22Rv1 (cell line): Measurements from ENCODE around the gene KDM5A.

ENCODE experiments used
- H3K27ac ChIP-seq: fragments of 450-650 bp; 2 replicates; pipeline ENCODE4 v1.5.1; 2017
- ZFX ChIP-seq: fragments of 450-650 bp; IDR thresholded peaks from 2 replicates; pipeline ENCODE4 v1.6.1; 2017; ENCODE audit warnings: antibody characterized with exemption, borderline replicate concordance
- TF ChIP-seq, protein P1 (sequence below): fragments of 450-650 bp; IDR thresholded peaks from 2 replicates; pipeline ENCODE4 v1.5.1; 2017; ENCODE audit warnings: mild to moderate bottlenecking

The KDM5A gene

DNA sequence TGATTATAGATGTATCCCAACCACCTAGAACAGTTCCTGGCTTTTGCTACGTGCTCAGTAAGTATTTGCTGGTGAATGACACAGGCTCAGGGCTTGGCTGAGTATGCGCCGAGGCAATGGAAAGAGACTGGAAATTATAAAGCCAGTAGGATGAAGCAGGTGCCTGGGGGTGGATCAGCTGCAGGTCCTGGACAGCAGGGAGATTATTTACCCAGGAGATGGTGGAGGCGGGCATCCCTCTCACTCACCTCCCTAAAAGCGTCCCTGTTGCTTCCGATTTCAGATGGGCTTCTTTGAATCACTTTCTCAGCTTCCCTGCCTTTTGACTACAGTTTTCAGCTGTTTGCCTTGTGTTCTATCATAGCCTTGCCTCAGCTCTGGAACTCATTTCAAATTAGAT is 132.9 kb downstream of the KDM5A start:
- TF ChIP-seq, protein P1, sequence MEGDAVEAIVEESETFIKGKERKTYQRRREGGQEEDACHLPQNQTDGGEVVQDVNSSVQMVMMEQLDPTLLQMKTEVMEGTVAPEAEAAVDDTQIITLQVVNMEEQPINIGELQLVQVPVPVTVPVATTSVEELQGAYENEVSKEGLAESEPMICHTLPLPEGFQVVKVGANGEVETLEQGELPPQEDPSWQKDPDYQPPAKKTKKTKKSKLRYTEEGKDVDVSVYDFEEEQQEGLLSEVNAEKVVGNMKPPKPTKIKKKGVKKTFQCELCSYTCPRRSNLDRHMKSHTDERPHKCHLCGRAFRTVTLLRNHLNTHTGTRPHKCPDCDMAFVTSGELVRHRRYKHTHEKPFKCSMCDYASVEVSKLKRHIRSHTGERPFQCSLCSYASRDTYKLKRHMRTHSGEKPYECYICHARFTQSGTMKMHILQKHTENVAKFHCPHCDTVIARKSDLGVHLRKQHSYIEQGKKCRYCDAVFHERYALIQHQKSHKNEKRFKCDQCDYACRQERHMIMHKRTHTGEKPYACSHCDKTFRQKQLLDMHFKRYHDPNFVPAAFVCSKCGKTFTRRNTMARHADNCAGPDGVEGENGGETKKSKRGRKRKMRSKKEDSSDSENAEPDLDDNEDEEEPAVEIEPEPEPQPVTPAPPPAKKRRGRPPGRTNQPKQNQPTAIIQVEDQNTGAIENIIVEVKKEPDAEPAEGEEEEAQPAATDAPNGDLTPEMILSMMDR = no peak
- no peak for TF ChIP-seq ZFX
- H3K27ac ChIP-seq = no peak overlapping the region

DNA sequence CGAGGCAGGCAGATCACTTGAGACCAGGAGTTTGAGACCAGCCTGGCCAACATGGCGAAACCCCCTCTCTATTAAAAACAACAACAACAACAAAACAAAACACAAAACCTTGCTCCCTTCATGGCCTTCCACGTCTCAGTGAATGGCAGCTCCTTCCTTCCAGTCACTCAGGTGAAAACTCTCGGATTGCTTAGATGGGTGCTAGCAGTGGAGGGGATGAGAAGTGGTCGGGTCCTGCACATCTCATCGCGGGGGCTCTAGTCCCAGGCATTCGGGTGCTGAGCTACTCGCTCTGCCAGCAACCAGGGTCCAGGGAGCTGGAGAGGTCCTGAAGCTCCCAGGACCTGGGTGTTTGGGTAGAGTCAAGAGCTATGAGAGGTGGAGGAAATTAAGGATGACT is 134.2 kb downstream of the KDM5A start:
- H3K27ac ChIP-seq = no peak overlapping the region
- TF ChIP-seq, protein P1 = no peak
- no peak for TF ChIP-seq ZFX

DNA sequence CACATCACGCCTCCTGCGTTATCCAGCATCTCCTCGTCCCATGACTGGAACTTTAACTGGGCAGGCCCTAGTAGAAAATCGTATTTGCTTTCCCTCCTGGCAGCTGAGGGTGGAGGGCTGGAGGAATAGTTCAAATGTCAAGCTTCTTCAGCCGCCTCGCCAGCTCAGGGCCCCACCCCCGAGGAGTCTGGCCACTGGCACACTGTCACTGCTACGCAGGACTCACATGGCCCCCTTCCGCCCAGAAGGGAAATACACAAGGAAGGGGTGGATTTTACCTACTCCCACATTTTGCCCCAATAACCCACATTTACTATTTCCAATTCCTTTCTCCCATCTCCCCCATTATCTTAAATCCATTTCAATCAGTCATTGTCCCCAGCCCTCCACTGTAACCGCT is 135.1 kb downstream of the KDM5A start:
- TF ChIP-seq, protein P1 = no peak
- no peak for TF ChIP-seq ZFX
- H3K27ac ChIP-seq = no peak overlapping the region

DNA sequence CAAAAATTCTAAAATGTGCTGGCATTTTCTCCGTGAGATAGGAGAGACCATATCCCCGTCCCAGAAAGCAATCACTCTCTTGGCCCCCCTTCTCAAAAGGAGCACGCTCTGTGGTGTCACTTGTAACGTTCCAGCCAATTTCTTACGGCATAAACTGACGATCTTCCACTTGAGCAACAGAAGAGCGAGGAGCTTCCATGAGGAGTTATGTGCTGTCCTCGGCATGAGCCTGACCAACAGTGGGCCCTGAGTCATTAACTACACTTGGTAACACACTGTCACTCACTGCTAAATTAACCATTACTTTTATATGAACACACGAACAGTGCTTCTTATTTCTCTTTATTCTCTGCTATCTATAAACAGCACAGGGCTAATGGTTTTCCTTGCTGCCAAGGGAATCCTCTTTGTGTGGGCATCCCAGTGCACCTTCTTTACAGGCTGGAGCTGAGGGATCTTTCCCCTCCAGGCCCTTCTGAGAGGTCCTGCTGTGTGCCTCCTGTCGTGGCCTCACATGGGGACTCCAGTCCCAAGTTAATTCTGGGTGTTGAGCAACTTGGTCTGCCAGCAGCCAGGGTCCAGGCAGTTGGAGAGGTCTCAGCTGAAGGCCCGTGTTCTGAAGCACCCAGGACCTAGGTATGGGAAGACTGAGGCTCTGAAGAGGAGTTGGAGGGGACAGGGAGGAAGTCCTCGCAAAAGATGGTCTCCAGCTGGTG is 135.8 kb downstream of the KDM5A start:
- no peak for TF ChIP-seq ZFX
- TF ChIP-seq, protein P1 = no peak
- H3K27ac ChIP-seq = no peak overlapping the region

DNA sequence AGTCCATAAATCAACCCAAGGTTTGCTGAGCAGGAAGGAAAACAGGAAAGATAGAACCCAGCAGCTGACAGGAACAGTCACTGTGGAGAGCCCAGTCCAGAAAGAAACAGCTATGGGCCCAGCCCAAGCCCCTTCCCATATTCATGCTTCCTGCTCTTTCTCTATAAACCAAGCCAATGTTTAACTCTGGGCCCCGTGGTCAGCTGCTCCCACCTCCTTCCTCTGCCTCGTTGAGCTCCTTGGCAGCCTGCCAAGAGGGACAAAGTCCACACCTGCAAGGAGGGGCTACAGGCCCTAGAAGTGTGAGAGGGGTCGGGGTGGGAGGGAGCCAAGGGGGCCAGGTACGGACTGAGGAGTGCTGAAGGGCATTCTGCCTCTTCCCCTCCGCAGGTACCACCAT is 136.5 kb downstream of the KDM5A start:
- no peak overlapping the region for H3K27ac ChIP-seq
- TF ChIP-seq ZFX = no peak
- TF ChIP-seq, protein P1 = no peak

DNA sequence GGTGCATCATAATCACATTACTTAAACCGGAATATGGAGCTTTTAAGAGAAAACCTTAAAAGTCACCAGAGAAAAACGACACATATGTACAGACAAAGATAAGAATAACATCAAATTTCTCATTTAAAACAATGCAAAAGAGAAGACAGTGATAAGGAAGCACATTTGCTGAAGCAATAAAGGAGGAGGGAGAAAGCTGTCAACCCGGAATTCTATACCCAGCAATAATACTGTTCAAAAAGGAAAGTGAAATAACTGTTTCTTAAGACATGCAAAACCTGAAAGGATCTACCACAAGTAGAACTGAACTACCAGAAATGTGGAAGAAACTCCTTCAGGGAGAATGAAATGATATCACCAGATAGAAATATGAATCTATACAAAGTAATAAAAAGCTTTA is 141.8 kb downstream of the KDM5A start:
- no peak overlapping the region for H3K27ac ChIP-seq
- TF ChIP-seq, protein P1 = no peak

DNA sequence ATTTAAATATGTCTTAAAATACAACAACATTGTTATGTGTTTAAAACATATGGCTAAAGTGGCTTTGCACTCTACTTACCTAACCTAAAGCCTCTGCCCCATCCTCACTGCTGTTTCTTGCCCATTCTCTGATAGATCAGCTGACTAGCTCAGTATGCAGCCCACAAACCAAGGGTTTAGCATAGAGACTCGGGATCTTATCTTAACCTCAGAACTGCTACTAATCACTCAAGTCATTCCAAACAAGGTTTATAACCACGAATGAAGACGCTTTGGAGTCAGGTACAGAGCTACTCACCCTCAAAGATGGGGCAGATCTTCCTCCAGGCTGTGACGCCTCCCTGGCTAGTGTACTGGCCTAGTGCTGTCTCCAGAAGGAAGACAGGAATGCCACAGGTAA is 145.7 kb downstream of the KDM5A start:
- TF ChIP-seq, protein P1 = no peak
- TF ChIP-seq ZFX = no peak
- no peak overlapping the region for H3K27ac ChIP-seq
